B cell (primary cell): Measurements from ENCODE around the gene MIPEP. TPM values are rescaled to one million over a fixed set of nuclear protein-coding genes. Genes with fewer than 3 reads are reported as not detected.

Experiments
- ATAC-seq: fragments of 200-7000 bp; cut with Tn5 transposase; one replicate; pipeline ENCODE4 v1.10.0; 2021; ENCODE audit warnings: low read depth, mild to moderate bottlenecking, moderate number of reproducible peaks, moderate library complexity
- CTCF ChIA-PET: fragments of 350-600 bp; sonication (Branson Sonifier 250); formaldehyde crosslinking; loops from one replicate; lab custom pipeline; 2021; ENCODE audit warnings: antibody characterized with exemption, inconsistent platforms; lab: Charles Lee
- POLR2A ChIA-PET: fragments of 350-600 bp; sonication (Branson Sonifier 250); formaldehyde crosslinking; loops from one replicate; lab custom pipeline; 2021; ENCODE audit warnings: antibody characterized with exemption; lab: Charles Lee
- DNase-seq: peaks from one replicate; pipeline ENCODE4 v3.0.0; 2013
- H2AFZ ChIP-seq: 2 replicates; pipeline ENCODE4 v1.6.1; 2012; ENCODE audit warnings: mild to moderate bottlenecking, low read depth, low read length; ENCODE audit not compliant: insufficient read depth, poor library complexity, severe bottlenecking
- H3K27ac ChIP-seq, 2 donors: 1 replicate in 1 of 2; 2 replicates in 1 of 2; pipeline ENCODE4 v1.5.1; 2012 to 2013; ENCODE audit warnings: low read length in 2 of 2, mild to moderate bottlenecking in 2 of 2, moderate library complexity in 1 of 2
- H3K27me3 ChIP-seq, 4 experiments: fragments of 200-600 bp in 1 of 4; sonication (generic) in 1 of 4; replicated peaks in 1 of 4; 1 replicate in 2 of 4; 2 replicates in 2 of 4; pipeline versions ENCODE4 v1.6.1 to v1.7.0; 2013 to 2016; ENCODE audit warnings: low read length in 3 of 4, mild to moderate bottlenecking in 2 of 4, mixed read lengths in 1 of 4, moderate library complexity in 1 of 4; ENCODE audit not compliant: insufficient read depth in 4 of 4, control insufficient read depth in 3 of 4; ENCODE audit errors: control extremely low read depth in 1 of 4
- H3K36me3 ChIP-seq, 2 experiments: replicated peaks in 1 of 2; 1 replicate in 1 of 2; 2 replicates in 1 of 2; pipeline versions ENCODE4 v1.6.1 to v1.7.1; 2013; ENCODE audit warnings: low read length in 1 of 2; ENCODE audit not compliant: insufficient read depth in 2 of 2, control insufficient read depth in 1 of 2; ENCODE audit errors: control extremely low read depth in 1 of 2, extremely low read depth in 1 of 2
- H3K4me1 ChIP-seq, 2 donors: fragments of 200-600 bp in 1 of 2; sonication (generic) in 1 of 2; 1 replicate in 1 of 2; 2 replicates in 1 of 2; pipeline versions ENCODE4 v1.5.1 to v1.6.1; 2013 to 2017; ENCODE audit warnings: low read length in 2 of 2; ENCODE audit not compliant: control insufficient read depth in 2 of 2, insufficient read depth in 2 of 2
- H3K4me2 ChIP-seq: replicated peaks from 2 replicates; pipeline ENCODE3; 2012; ENCODE audit warnings: mild to moderate bottlenecking, low read depth, low read length; ENCODE audit not compliant: poor library complexity, severe bottlenecking
- H3K4me3 ChIP-seq, 5 experiments: fragments of 200-600 bp in 1 of 5; sonication (generic) in 1 of 5; 1 replicate in 3 of 5; 2 replicates in 2 of 5; pipeline versions ENCODE4 v1.5.1 to v1.7.0; 2011 to 2016; ENCODE audit warnings: low read length in 4 of 5, mild to moderate bottlenecking in 4 of 5, low read depth in 2 of 5, control low read depth in 1 of 5, moderate library complexity in 1 of 5; ENCODE audit not compliant: insufficient read depth in 1 of 5; ENCODE audit errors: control extremely low read depth in 1 of 5, extremely low read depth in 1 of 5
- H3K79me2 ChIP-seq: fragments of 200-600 bp; sonication (generic); one replicate; pipeline ENCODE4 v1.6.0; 2016; ENCODE audit warnings: low read length; ENCODE audit not compliant: control insufficient read depth, insufficient read depth
- H3K9ac ChIP-seq: fragments of 200-600 bp; sonication (generic); 2 replicates; pipeline ENCODE4 v1.6.1; 2017; ENCODE audit warnings: mild to moderate bottlenecking, low read length, moderate library complexity
- H3K9me3 ChIP-seq, 3 donors: one replicate each; pipeline versions ENCODE4 v1.6.1 to v1.7.1; 2013; ENCODE audit warnings: low read length in 2 of 3; ENCODE audit not compliant: control insufficient read depth in 2 of 3, insufficient read depth in 1 of 3; ENCODE audit errors: control extremely low read depth in 1 of 3
- H4K20me1 ChIP-seq: 2 replicates; pipeline ENCODE4 v1.6.0; 2012; ENCODE audit warnings: mild to moderate bottlenecking, low read length; ENCODE audit not compliant: insufficient read depth, control insufficient read depth, poor library complexity, severe bottlenecking
- H3K27ac Mint-ChIP-seq: one replicate; pipeline ENCODE4 v1.8.0; 2021; ENCODE audit warnings: mixed read lengths
- H3K27me3 Mint-ChIP-seq: one replicate; pipeline ENCODE4 v1.8.0; 2021; ENCODE audit warnings: mixed read lengths
- H3K4me1 Mint-ChIP-seq: one replicate; pipeline ENCODE4 v1.8.0; 2021; ENCODE audit warnings: mixed read lengths
- H3K4me3 Mint-ChIP-seq: one replicate; pipeline ENCODE4 v1.8.0; 2021; ENCODE audit warnings: mixed read lengths
- H3K9me3 Mint-ChIP-seq: one replicate; pipeline ENCODE4 v1.8.0; 2022; ENCODE audit warnings: mixed read lengths; ENCODE audit not compliant: insufficient read depth
- CTCF ChIP-seq: fragments of 200-600 bp; IDR thresholded peaks from one replicate; pipeline ENCODE4 v1.8.0; 2022; ENCODE audit warnings: antibody characterized with exemption, mild to moderate bottlenecking
- EZH2 ChIP-seq: IDR thresholded peaks from 2 replicates; pipeline ENCODE4 v1.6.1; 2012; ENCODE audit warnings: borderline replicate concordance, low read depth, mild to moderate bottlenecking, moderate library complexity, low read length; ENCODE audit not compliant: insufficient read depth, poor library complexity, severe bottlenecking
- WGBS: methylation state at CpG from one replicate; pipeline ENCODE4 v1.1.5; 2013; ENCODE audit warnings: missing lambda C conversion rate; ENCODE audit not compliant: insufficient coverage; 5-methylcytosine and 5-hydroxymethylcytosine counted together
- intact Hi-C: fragments of 100-400 bp; cut with micrococcal nuclease; formaldehyde crosslinking; loops from one replicate; pipeline ENCODE4 v1.10.0; 2022
- polyA plus RNA-seq: library from polyadenylated mRNA; depleted of rRNA; stranded (reverse); fragments of >200 nt; gene quantifications from 2 replicates; pipeline ENCODE4 v1.2.3, GENCODE V29; 2012
- total RNA-seq, 2 donors: library from RNA; stranded (reverse); fragments of 120-200 nt in 1 of 2; gene quantifications; 1 replicate in 1 of 2; 2 replicates in 1 of 2; pipeline versions ENCODE4 v1.2.3 to v1.2.4, GENCODE V29; 2013 to 2022

The MIPEP gene
- total and polyA plus RNA-seq, 2 donors (not counting 1 experiment from before 2014, with no cell fraction given), result 6.2 to 16.9 TPM

- no peak overlapping the region for H3K9ac ChIP-seq
- no peak for DNase-seq
- intact Hi-C loops, result no loop called here
- Mint-ChIP-seq H3K4me1 (peaks cover 17% of the 10 kb centered on the region), H3K27me3 (no peaks in the 10 kb centered on the region), H3K4me3 (no peak overlapping the region), H3K9me3 (no peaks in the 10 kb centered on the region), H3K27ac (no peak overlapping the region)
- no peak for TF ChIP-seq EZH2
- no peak for TF ChIP-seq CTCF
- WGBS, result 80% methylated on average over 1 of the region's 7 CpGs
- H4K20me1 ChIP-seq, result peaks cover 5% of the 10 kb centered on the region
- ATAC-seq, result no peak
- H3K27me3 ChIP-seq, result peaks cover 0 to 13% (median 2%) of the 10 kb centered on the region in 4 experiments
- H3K79me2 ChIP-seq, result no peaks in the 10 kb centered on the region
- peak overlapping the region; percentile 13 for H3K4me2 ChIP-seq
- no peak overlapping the region for H2AFZ ChIP-seq
- ChIA-PET CTCF (interaction anchor here (0.8 kb wide), 1 partner anchor 16 kb away, joined by 4 read pairs; no protein-coding TSS in a partner anchor), POLR2A (no interaction called here)
- H3K27ac ChIP-seq, result no peak overlapping the region
- no peaks in the 10 kb centered on the region for H3K36me3 ChIP-seq
- H3K4me1 ChIP-seq, result peaks cover 9 to 11% of the 10 kb centered on the region in 2 donors
- peaks cover 0 to 14% (median 0%) of the 10 kb centered on the region in 3 donors for H3K9me3 ChIP-seq
- H3K4me3 ChIP-seq, result no peak overlapping the region
Observed at GRCh38 chr13:23794267-23795161, 94.7 kb downstream of the MIPEP start.

- no peaks in the 10 kb centered on the region for H3K36me3 ChIP-seq
- H3K4me2 ChIP-seq, result no peak overlapping the region
- ChIA-PET POLR2A (no interaction called here), CTCF (interaction anchor here (0.8 kb wide), 1 partner anchor 17 kb away, joined by 4 read pairs; no protein-coding TSS in a partner anchor)
- peaks cover 5% of the 10 kb centered on the region for H4K20me1 ChIP-seq
- H3K9ac ChIP-seq, result no peak overlapping the region
- H2AFZ ChIP-seq, result no peak overlapping the region
- peaks cover 8 to 11% of the 10 kb centered on the region in 2 donors for H3K4me1 ChIP-seq
- Mint-ChIP-seq H3K9me3 (no peaks in the 10 kb centered on the region), H3K27ac (no peak overlapping the region), H3K4me3 (no peak overlapping the region), H3K27me3 (no peaks in the 10 kb centered on the region), H3K4me1 (peaks cover 17% of the 10 kb centered on the region)
- 100% methylated on average over 3 of the region's 3 CpGs for WGBS
- no peaks in the 10 kb centered on the region for H3K79me2 ChIP-seq
- peaks cover 0 to 7% (median 0%) of the 10 kb centered on the region in 3 donors for H3K9me3 ChIP-seq
- no peak for TF ChIP-seq CTCF
- TF ChIP-seq EZH2, result no peak
- intact Hi-C loops, result no loop called here
- H3K4me3 ChIP-seq, result no peak overlapping the region
- ATAC-seq (no peak), DNase-seq (no peak)
- peaks cover 0 to 13% (median 2%) of the 10 kb centered on the region in 4 experiments for H3K27me3 ChIP-seq
- H3K27ac ChIP-seq, result no peak overlapping the region
Observed at GRCh38 chr13:23793711-23794110, 95.5 kb downstream of the MIPEP start.
